Measurements from ENCODE around the gene BIRC5. TPM values are rescaled to one million over a fixed set of nuclear protein-coding genes. Genes with fewer than 3 reads are reported as not detected.

BIRC5 gene
- total RNA-seq, 4 donors from 2014 or later = 3.7 to 9.6 (median 5.5) TPM

GRCh38 chr17:78225088-78225865 is 11.2 kb downstream of the BIRC5 start:
- DNase-seq (ENCODE audit: low spot score in 2 of 2) = no peak
- Histone ChIP-seq H3K4me3 (no peak overlapping the region), H3K27ac (no peak overlapping the region), H3K27me3 (peaks cover 11% of the 10 kb centered on the region), H3K4me1 (peaks cover 9% of the 10 kb centered on the region), H3K36me3 (no peaks in the 10 kb centered on the region), H3K9me3 (no peaks in the 10 kb centered on the region)
- TF ChIP-seq POLR2A (IDR thresholded peaks at IDR 0.05) (no peak), POLR2AphosphoS5 (IDR thresholded peaks at IDR 0.05) (no peak), EP300 (IDR thresholded peaks at IDR 0.05) (no peak), CTCF (IDR thresholded peaks at IDR 0.05) (no peak)
- WGBS = 90% methylated on average over 16 of the region's 16 CpGs

- H3K4me3 ChIP-seq = no peak overlapping the region
- H3K36me3 ChIP-seq = no peaks in the 10 kb centered on the region
- no peak overlapping the region for H3K27ac ChIP-seq
- 74% methylated on average over 12 of the region's 12 CpGs for WGBS
- no peak for DNase-seq (ENCODE audit: low spot score in 2 of 2)
- H3K9me3 ChIP-seq = no peaks in the 10 kb centered on the region
- peaks cover 9% of the 10 kb centered on the region for H3K4me1 ChIP-seq
- peaks cover 20% of the 10 kb centered on the region for H3K27me3 ChIP-seq
- no peak for TF ChIP-seq CTCF (IDR thresholded peaks at IDR 0.05)
- no peak for TF ChIP-seq POLR2AphosphoS5 (IDR thresholded peaks at IDR 0.05)
- TF ChIP-seq POLR2A (IDR thresholded peaks at IDR 0.05) = no peak
- TF ChIP-seq EP300 (IDR thresholded peaks at IDR 0.05) = no peak
These were observed 12.2 kb downstream of the BIRC5 start for GRCh38 chr17:78226055-78226758.

- no peak for TF ChIP-seq POLR2AphosphoS5 (IDR thresholded peaks at IDR 0.05)
- no peak for TF ChIP-seq POLR2A (IDR thresholded peaks at IDR 0.05)
- no peak for TF ChIP-seq EP300 (IDR thresholded peaks at IDR 0.05)
- no peak for TF ChIP-seq CTCF (IDR thresholded peaks at IDR 0.05)
- peaks cover 15% of the 10 kb centered on the region for H3K4me1 ChIP-seq
- no peaks in the 10 kb centered on the region for H3K36me3 ChIP-seq
- no peaks in the 10 kb centered on the region for H3K9me3 ChIP-seq
- H3K27ac ChIP-seq = no peak overlapping the region
- no peak overlapping the region for H3K4me3 ChIP-seq
- H3K27me3 ChIP-seq = peaks cover 27% of the 10 kb centered on the region
- no peak for DNase-seq (ENCODE audit: low spot score in 2 of 2)
- WGBS = 69% methylated on average over 15 of the region's 20 CpGs
These were observed 12.9 kb downstream of the BIRC5 start for GRCh38 chr17:78226759-78227454.

GRCh38 chr17:78227455-78227916 is 13.4 kb downstream of the BIRC5 start:
- H3K4me1 ChIP-seq = peaks cover 20% of the 10 kb centered on the region
- TF ChIP-seq EP300 (IDR thresholded peaks at IDR 0.05) (no peak), CTCF (IDR thresholded peaks at IDR 0.05) (no peak), POLR2A (IDR thresholded peaks at IDR 0.05) (no peak), POLR2AphosphoS5 (IDR thresholded peaks at IDR 0.05) (no peak)
- DNase-seq (ENCODE audit: low spot score in 2 of 2) = no peak
- no peaks in the 10 kb centered on the region for H3K36me3 ChIP-seq
- no peak overlapping the region for H3K4me3 ChIP-seq
- H3K27ac ChIP-seq = no peak overlapping the region
- H3K27me3 ChIP-seq = peaks cover 33% of the 10 kb centered on the region
- no peaks in the 10 kb centered on the region for H3K9me3 ChIP-seq
- WGBS = 75% methylated on average over 9 of the region's 10 CpGs
